ENCODE data around the gene TRAK1.

TRAK1 gene

GRCh38 chr3:42166662-42167300 lies 75.6 kb downstream of the TRAK1 start:
- H3K79me2 ChIP-seq (ENCODE audit: insufficient read depth, low read length): peaks cover 35% of the 10 kb centered on the region
- H3F3A ChIP-seq (ENCODE audit: low read depth): no peaks in the 10 kb centered on the region
- H3K4me1 ChIP-seq (ENCODE audit: insufficient read depth, low read length, poor library complexity, severe bottlenecking): peaks cover 2% of the 10 kb centered on the region
- H3K9me2 ChIP-seq (replicated peaks; ENCODE audit: low read depth, low read length): no peaks in the 10 kb centered on the region
- no peak overlapping the region for H2AFZ ChIP-seq (ENCODE audit: low read length)
- no peak overlapping the region for H3K4me2 ChIP-seq (ENCODE audit: low read depth, low read length, poor library complexity, severe bottlenecking)
- H3K4me3 ChIP-seq (ENCODE audit: low read length, poor library complexity, severe bottlenecking): no peak overlapping the region
- no peak for TF ChIP-seq EZH2phosphoT487 (IDR thresholded peaks at IDR 0.05; ENCODE audit: borderline replicate concordance)
- TF ChIP-seq CTCF (conservative IDR thresholded peaks at IDR 0.05; ENCODE audit: low read length): no peak
- H3K9ac ChIP-seq (ENCODE audit: low read depth, low read length, poor library complexity, severe bottlenecking): no peak overlapping the region
- H3K27me3 ChIP-seq (ENCODE audit: insufficient read depth, low read length, poor library complexity, severe bottlenecking): no peaks in the 10 kb centered on the region
- peaks cover 7% of the 10 kb centered on the region for H4K20me1 ChIP-seq (ENCODE audit: insufficient read depth, low read length, poor library complexity, severe bottlenecking)
- no peaks in the 10 kb centered on the region for H3K36me3 ChIP-seq (ENCODE audit: insufficient read depth, low read length)
- H3K9me3 ChIP-seq (ENCODE audit: insufficient read depth, low read depth, low read length): no peaks in the 10 kb centered on the region

- peaks cover 21% of the 10 kb centered on the region for H4K20me1 ChIP-seq (ENCODE audit: insufficient read depth, low read length, poor library complexity, severe bottlenecking)
- H3F3A ChIP-seq (ENCODE audit: low read depth): no peaks in the 10 kb centered on the region
- H3K4me1 ChIP-seq (ENCODE audit: insufficient read depth, low read length, poor library complexity, severe bottlenecking): peaks cover 9% of the 10 kb centered on the region
- H3K79me2 ChIP-seq (ENCODE audit: insufficient read depth, low read length): peaks cover 40% of the 10 kb centered on the region
- H3K36me3 ChIP-seq (ENCODE audit: insufficient read depth, low read length): no peaks in the 10 kb centered on the region
- no peak overlapping the region for H3K4me3 ChIP-seq (ENCODE audit: low read length, poor library complexity, severe bottlenecking)
- H2AFZ ChIP-seq (ENCODE audit: low read length): no peak overlapping the region
- no peak overlapping the region for H3K9ac ChIP-seq (ENCODE audit: low read depth, low read length, poor library complexity, severe bottlenecking)
- no peak overlapping the region for H3K4me2 ChIP-seq (ENCODE audit: low read depth, low read length, poor library complexity, severe bottlenecking)
- no peaks in the 10 kb centered on the region for H3K9me3 ChIP-seq (ENCODE audit: insufficient read depth, low read depth, low read length)
- H3K27me3 ChIP-seq (ENCODE audit: insufficient read depth, low read length, poor library complexity, severe bottlenecking): no peaks in the 10 kb centered on the region
- TF ChIP-seq EZH2phosphoT487 (IDR thresholded peaks at IDR 0.05; ENCODE audit: borderline replicate concordance) (no peak), CTCF (conservative IDR thresholded peaks at IDR 0.05; ENCODE audit: low read length) (no peak)
- no peaks in the 10 kb centered on the region for H3K9me2 ChIP-seq (replicated peaks; ENCODE audit: low read depth, low read length)
Measured at GRCh38 chr3:42169579-42170120, 78.5 kb downstream of the TRAK1 start.

- no peak overlapping the region for H3K4me3 ChIP-seq (ENCODE audit: low read length, poor library complexity, severe bottlenecking)
- TF ChIP-seq EZH2phosphoT487 (IDR thresholded peaks at IDR 0.05; ENCODE audit: borderline replicate concordance) (no peak), CTCF (conservative IDR thresholded peaks at IDR 0.05; ENCODE audit: low read length) (no peak)
- no peaks in the 10 kb centered on the region for H3K27me3 ChIP-seq (ENCODE audit: insufficient read depth, low read length, poor library complexity, severe bottlenecking)
- peaks cover 9% of the 10 kb centered on the region for H3K4me1 ChIP-seq (ENCODE audit: insufficient read depth, low read length, poor library complexity, severe bottlenecking)
- peaks cover 38% of the 10 kb centered on the region for H3K79me2 ChIP-seq (ENCODE audit: insufficient read depth, low read length)
- no peak overlapping the region for H3K9ac ChIP-seq (ENCODE audit: low read depth, low read length, poor library complexity, severe bottlenecking)
- H3F3A ChIP-seq (ENCODE audit: low read depth): no peaks in the 10 kb centered on the region
- H2AFZ ChIP-seq (ENCODE audit: low read length): no peak overlapping the region
- peaks cover 21% of the 10 kb centered on the region for H4K20me1 ChIP-seq (ENCODE audit: insufficient read depth, low read length, poor library complexity, severe bottlenecking)
- peaks cover 9% of the 10 kb centered on the region; the same call in 1 of the 2 replicates for H3K36me3 ChIP-seq (ENCODE audit: insufficient read depth, low read length)
- no peak overlapping the region for H3K4me2 ChIP-seq (ENCODE audit: low read depth, low read length, poor library complexity, severe bottlenecking)
- H3K9me2 ChIP-seq (replicated peaks; ENCODE audit: low read depth, low read length): no peaks in the 10 kb centered on the region
- no peaks in the 10 kb centered on the region for H3K9me3 ChIP-seq (ENCODE audit: insufficient read depth, low read depth, low read length)
Measured at GRCh38 chr3:42172047-42172654, 81.0 kb downstream of the TRAK1 start.
